ENCODE data around the gene FBXO46. TPM values are rescaled to one million over a fixed set of nuclear protein-coding genes. Genes with fewer than 3 reads are reported as not detected.

Gene FBXO46
- total and polyA plus RNA-seq, 10 of the 15 experiments (the other 5 are each of a cell fraction or from before 2014, with no cell fraction given) = 2.5 to 61.5 (median 13.7) TPM

- TF ChIP-seq ZNF384 (IDR thresholded peaks at IDR 0.05; ENCODE audit: borderline replicate concordance, low read depth, low read length) = no peak
- TF ChIP-seq ELK1 (IDR thresholded peaks at IDR 0.05; ENCODE audit: low read depth, low read length) = no peak
- peak; percentile 59 for TF ChIP-seq IKZF1 (conservative IDR thresholded peaks at IDR 0.05)
- peak; percentile 86 to 95 (median 94) for TF ChIP-seq CTCF (IDR thresholded peaks at IDR 0.05 in 2 of 3, conservative IDR thresholded peaks at IDR 0.05 in 1 of 3; ENCODE audit: control insufficient read depth in 2 of 3, extremely low read depth in 1 of 3, insufficient read depth in 1 of 3, low read depth in 3 of 3, low read length in 3 of 3)
- no peak for TF ChIP-seq E4F1 (IDR thresholded peaks at IDR 0.05; ENCODE audit: borderline replicate concordance, partially characterized antibody)
- no peak for TF ChIP-seq ASH2L (IDR thresholded peaks at IDR 0.05; ENCODE audit: borderline replicate concordance, low read depth)
- peak; percentile 52 for TF ChIP-seq RFX5 (IDR thresholded peaks at IDR 0.05; ENCODE audit: low read depth, low read length)
- TF ChIP-seq RAD21 (IDR thresholded peaks at IDR 0.05; ENCODE audit: insufficient read depth, low read depth, low read length) = peak; percentile 74
- TF ChIP-seq MEF2B (IDR thresholded peaks at IDR 0.05; ENCODE audit: partially characterized antibody, poor library complexity, severe bottlenecking) = no peak
- TF ChIP-seq TCF12 (IDR thresholded peaks at IDR 0.05; ENCODE audit: low read depth, low read length) = peak; percentile 70; the same call in 1 of the 2 replicates
- no peak for TF ChIP-seq MTA3 (IDR thresholded peaks at IDR 0.05; ENCODE audit: borderline replicate concordance, low read length)
- TF ChIP-seq SRF (IDR thresholded peaks at IDR 0.05; ENCODE audit: low read depth in 2 of 2, low read length in 2 of 2) = peak in 1 of 2 experiments; percentile 55; a peak in 2 of 4 replicates
- TF ChIP-seq RBBP5 (conservative IDR thresholded peaks at IDR 0.05) = no peak
- no peak for TF ChIP-seq ZBED1 (IDR thresholded peaks at IDR 0.05; ENCODE audit: borderline replicate concordance)
- TF ChIP-seq PAX5 (IDR thresholded peaks at IDR 0.05; ENCODE audit: borderline replicate concordance, low read depth, low read length) = no peak
- TF ChIP-seq TAF1 (IDR thresholded peaks at IDR 0.05; ENCODE audit: borderline replicate concordance, low read depth, low read length) = no peak
- no peak for TF ChIP-seq TCF7 (IDR thresholded peaks at IDR 0.05; ENCODE audit: borderline replicate concordance)
- TF ChIP-seq ZBTB4 (CRISPR knock-in tag; IDR thresholded peaks at IDR 0.05) = no peak
- no peak for TF ChIP-seq CEBPB (IDR thresholded peaks at IDR 0.05; ENCODE audit: borderline replicate concordance in 1 of 2, low read depth in 2 of 2, low read length in 2 of 2)
These were observed 39.8 kb upstream of the FBXO46 start (continued) for GRCh38 chr19:45770192-45771101.
